DOHH2 (cell line): Measurements from ENCODE around the gene GALNT2.

Experiments used
- H3F3A ChIP-seq: fragments of 200-600 bp; sonication (generic), shearing (Covaris generic); 2 replicates; pipeline ENCODE4 v1.6.0; 2016; ENCODE audit warnings: antibody characterized with exemption, mild to moderate bottlenecking; ENCODE audit not compliant: control insufficient read depth, insufficient read depth
- H3K27ac ChIP-seq: fragments of 200-600 bp; sonication (generic); 2 replicates; pipeline ENCODE4 v1.5.1; 2014; ENCODE audit warnings: low read depth, mild to moderate bottlenecking, low read length, moderate library complexity
- H3K27me3 ChIP-seq: fragments of 200-600 bp; sonication (generic); 2 replicates; pipeline ENCODE4 v1.6.1; 2014; ENCODE audit warnings: mild to moderate bottlenecking, low read length, mixed read lengths; ENCODE audit not compliant: control insufficient read depth
- H3K36me3 ChIP-seq: fragments of 200-600 bp; sonication (generic); 2 replicates; pipeline ENCODE4 v1.6.1; 2014; ENCODE audit warnings: mild to moderate bottlenecking, low read length, moderate library complexity, mixed read lengths; ENCODE audit not compliant: control insufficient read depth
- H3K4me1 ChIP-seq: fragments of 200-600 bp; sonication (generic); 2 replicates; pipeline ENCODE4 v1.6.1; 2014; ENCODE audit warnings: mild to moderate bottlenecking, low read length, mixed read lengths; ENCODE audit not compliant: control insufficient read depth
- H3K4me2 ChIP-seq: fragments of 200-600 bp; sonication (generic); 2 replicates; pipeline ENCODE4 v1.6.0; 2014; ENCODE audit warnings: mild to moderate bottlenecking, low read length, moderate library complexity
- H3K4me3 ChIP-seq: fragments of 200-600 bp; sonication (generic); 2 replicates; pipeline ENCODE4 v1.5.1; 2014; ENCODE audit warnings: mild to moderate bottlenecking, low read length, mixed read lengths
- H3K79me2 ChIP-seq: fragments of 200-600 bp; sonication (generic); 2 replicates; pipeline ENCODE4 v1.6.1; 2014; ENCODE audit warnings: mild to moderate bottlenecking, low read length, mixed read lengths; ENCODE audit not compliant: control insufficient read depth
- H3K9me2 ChIP-seq: fragments of 200-600 bp; sonication (generic); replicated peaks from 2 replicates; pipeline ENCODE4 v1.6.1; 2014; ENCODE audit warnings: mild to moderate bottlenecking, low read length, mixed read lengths; ENCODE audit not compliant: control insufficient read depth
- H3K9me3 ChIP-seq: fragments of 200-600 bp; sonication (generic); 2 replicates; pipeline ENCODE4 v1.6.1; 2014; ENCODE audit warnings: antibody characterized with exemption, low read length, mixed read lengths; ENCODE audit not compliant: control insufficient read depth, insufficient read depth
- H4K20me1 ChIP-seq: fragments of 200-600 bp; sonication (generic); 2 replicates; pipeline ENCODE4 v1.6.0; 2014; ENCODE audit warnings: low read depth, mild to moderate bottlenecking, antibody characterized with exemption, low read length, moderate library complexity; ENCODE audit not compliant: control insufficient read depth, insufficient read depth
- EZH2phosphoT487 ChIP-seq: fragments of 200-600 bp; sonication (generic); IDR thresholded peaks from 2 replicates; pipeline ENCODE4 v1.6.1; 2017; ENCODE audit warnings: borderline replicate concordance, mild to moderate bottlenecking, antibody characterized with exemption, low read length, moderate library complexity, mixed read lengths
- TF ChIP-seq, protein P1 (sequence below): fragments of 200-600 bp; sonication (generic); IDR thresholded peaks from one replicate; pipeline ENCODE4 v1.5.1; 2014; ENCODE audit warnings: antibody characterized with exemption, mild to moderate bottlenecking, low read depth, low read length; ENCODE audit not compliant: poor library complexity, severe bottlenecking

GALNT2 gene

DNA sequence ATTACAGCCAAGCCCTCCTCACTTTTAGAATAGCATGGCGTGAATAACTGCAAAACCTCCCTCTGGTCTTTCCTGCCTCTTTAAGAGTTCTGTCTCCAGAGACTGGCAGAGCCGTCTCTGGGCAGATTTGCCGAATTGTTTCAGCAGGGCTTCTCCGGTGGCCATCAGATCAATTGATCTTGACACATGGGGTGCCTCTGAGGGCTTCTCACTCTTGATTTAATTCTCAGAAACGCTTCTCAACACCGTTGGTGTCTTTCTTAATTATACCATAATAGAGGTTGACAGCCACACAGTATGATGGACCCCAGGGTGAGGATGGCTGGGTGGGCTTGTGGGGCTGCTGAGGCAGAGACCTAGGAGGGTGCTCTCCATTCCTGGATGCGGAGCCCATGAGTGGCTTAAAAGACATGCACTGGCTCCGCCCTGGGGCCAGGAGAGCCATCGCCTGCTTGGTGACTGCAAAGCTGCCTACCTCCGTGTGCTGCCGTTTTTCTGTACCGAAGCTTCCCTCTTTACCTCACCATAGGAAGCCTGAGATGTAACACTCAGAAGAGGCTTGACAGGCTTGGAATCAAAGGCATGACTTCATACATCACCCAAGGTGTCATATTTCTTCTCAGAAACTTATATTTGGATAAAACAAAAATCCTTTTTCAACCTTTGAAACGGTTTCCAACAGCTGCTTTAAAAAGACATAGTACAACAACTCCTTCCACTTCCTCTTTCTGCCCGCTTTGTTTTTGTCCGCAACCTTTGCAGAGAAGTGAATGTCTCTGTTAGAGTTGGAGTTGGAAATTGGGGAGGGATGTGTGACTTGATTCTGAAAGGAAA, 82.9 kb downstream of the GALNT2 start:
- Histone ChIP-seq H3K4me3 (peak overlapping the region; percentile 71), H3K36me3 (peaks cover 5% of the 10 kb centered on the region; the same call in 1 of the 2 replicates), H3K79me2 (peaks cover 93% of the 10 kb centered on the region), H3K4me2 (peak overlapping the region; percentile 96), H3K9me3 (no peaks in the 10 kb centered on the region), H3K27me3 (no peaks in the 10 kb centered on the region), H4K20me1 (no peaks in the 10 kb centered on the region), H3K27ac (peak overlapping the region; percentile 91), H3K4me1 (peaks cover 67% of the 10 kb centered on the region), H3K9me2 (no peaks in the 10 kb centered on the region), H3F3A (peaks cover 11% of the 10 kb centered on the region)
- TF ChIP-seq, protein P1, sequence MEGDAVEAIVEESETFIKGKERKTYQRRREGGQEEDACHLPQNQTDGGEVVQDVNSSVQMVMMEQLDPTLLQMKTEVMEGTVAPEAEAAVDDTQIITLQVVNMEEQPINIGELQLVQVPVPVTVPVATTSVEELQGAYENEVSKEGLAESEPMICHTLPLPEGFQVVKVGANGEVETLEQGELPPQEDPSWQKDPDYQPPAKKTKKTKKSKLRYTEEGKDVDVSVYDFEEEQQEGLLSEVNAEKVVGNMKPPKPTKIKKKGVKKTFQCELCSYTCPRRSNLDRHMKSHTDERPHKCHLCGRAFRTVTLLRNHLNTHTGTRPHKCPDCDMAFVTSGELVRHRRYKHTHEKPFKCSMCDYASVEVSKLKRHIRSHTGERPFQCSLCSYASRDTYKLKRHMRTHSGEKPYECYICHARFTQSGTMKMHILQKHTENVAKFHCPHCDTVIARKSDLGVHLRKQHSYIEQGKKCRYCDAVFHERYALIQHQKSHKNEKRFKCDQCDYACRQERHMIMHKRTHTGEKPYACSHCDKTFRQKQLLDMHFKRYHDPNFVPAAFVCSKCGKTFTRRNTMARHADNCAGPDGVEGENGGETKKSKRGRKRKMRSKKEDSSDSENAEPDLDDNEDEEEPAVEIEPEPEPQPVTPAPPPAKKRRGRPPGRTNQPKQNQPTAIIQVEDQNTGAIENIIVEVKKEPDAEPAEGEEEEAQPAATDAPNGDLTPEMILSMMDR = no peak
- no peak for TF ChIP-seq EZH2phosphoT487

DNA sequence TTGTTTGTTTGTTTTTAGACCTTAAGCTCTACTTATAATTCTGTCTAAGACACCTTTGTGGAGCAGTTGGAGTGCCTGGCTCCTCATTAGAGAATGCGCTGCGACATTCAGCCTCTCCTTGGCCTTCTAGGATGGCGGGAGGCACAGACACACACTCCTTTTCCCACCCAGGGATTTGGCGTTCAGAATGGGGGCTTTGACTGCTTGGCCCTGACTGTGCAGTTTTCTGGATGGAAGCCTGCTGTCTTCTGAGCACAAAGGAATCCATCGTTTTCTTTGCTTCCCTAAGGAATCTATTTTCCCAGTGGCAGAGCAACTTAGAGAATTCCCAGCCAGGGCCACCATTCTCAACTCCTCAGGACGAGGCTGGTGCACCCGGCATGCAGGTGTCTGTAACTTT, 83.6 kb downstream of the GALNT2 start:
- no peaks in the 10 kb centered on the region for H3K9me2 ChIP-seq
- peak overlapping the region; percentile 96 for H3K4me2 ChIP-seq
- no peak for TF ChIP-seq EZH2phosphoT487
- TF ChIP-seq, protein P1 = no peak
- H3K4me3 ChIP-seq = peak overlapping the region; percentile 71
- H3K79me2 ChIP-seq = peaks cover 93% of the 10 kb centered on the region
- peak overlapping the region; percentile 91 for H3K27ac ChIP-seq
- H3K36me3 ChIP-seq = peaks cover 5% of the 10 kb centered on the region; the same call in 1 of the 2 replicates
- no peaks in the 10 kb centered on the region for H4K20me1 ChIP-seq
- H3K9me3 ChIP-seq = no peaks in the 10 kb centered on the region
- peaks cover 11% of the 10 kb centered on the region for H3F3A ChIP-seq
- H3K27me3 ChIP-seq = no peaks in the 10 kb centered on the region
- peaks cover 61% of the 10 kb centered on the region for H3K4me1 ChIP-seq

- Histone ChIP-seq H3F3A (peaks cover 4% of the 10 kb centered on the region), H3K27me3 (no peaks in the 10 kb centered on the region), H3K4me1 (peaks cover 47% of the 10 kb centered on the region), H3K79me2 (peaks cover 88% of the 10 kb centered on the region), H3K36me3 (peaks cover 5% of the 10 kb centered on the region; the same call in 1 of the 2 replicates), H3K4me3 (no peak overlapping the region), H3K4me2 (no peak overlapping the region), H3K9me2 (no peaks in the 10 kb centered on the region), H3K27ac (no peak overlapping the region), H3K9me3 (no peaks in the 10 kb centered on the region), H4K20me1 (no peaks in the 10 kb centered on the region)
- TF ChIP-seq, protein P1 = no peak
- TF ChIP-seq EZH2phosphoT487 = no peak
Observed at GRCh38 chr1:230151924-230152468, 85.0 kb downstream of the GALNT2 start.
